Bronchial epithelial cell (primary cell): Measurements from ENCODE around the gene SDF4. TPM values are rescaled to one million over a fixed set of nuclear protein-coding genes. Genes with fewer than 3 reads are reported as not detected.

ENCODE experiments used
- DNase-seq: peaks from one replicate; pipeline ENCODE4 v3.0.0-alpha.2; 2010; ENCODE audit warnings: low read depth
- FAIRE-seq: peaks from 2 replicates; lab custom pipeline; 2011; peaks lifted over from hg19 to GRCh38; lab: Jason Lieb, UNC
- H3K27me3 ChIP-seq: 2 replicates; pipeline ENCODE4 v1.5.1; 2011; ENCODE audit warnings: low read length; ENCODE audit not compliant: control insufficient read depth, insufficient read depth
- H3K36me3 ChIP-seq: 2 replicates; pipeline ENCODE4 v1.5.1; 2011; ENCODE audit warnings: low read length; ENCODE audit not compliant: control insufficient read depth, insufficient read depth
- H3K4me3 ChIP-seq: 2 replicates; pipeline ENCODE4 v1.5.1; 2011; ENCODE audit warnings: mild to moderate bottlenecking, low read depth, low read length, control low read depth
- total RNA-seq: library from RNA; depleted of rRNA; stranded (reverse); fragments of >200 nt; gene quantifications from 2 replicates; pipeline ENCODE4 v1.2.1, GENCODE V29; 2014
- TF ChIP-seq, protein P1 (sequence below): IDR thresholded peaks from 2 replicates; pipeline ENCODE4 v1.5.1; 2011; ENCODE audit warnings: mild to moderate bottlenecking, moderate library complexity, low read length, control low read depth, inconsistent platforms; ENCODE audit not compliant: insufficient read depth, severe bottlenecking

Gene SDF4
- total RNA-seq, 1 donor from 2014 or later = 68.2 TPM

DNA sequence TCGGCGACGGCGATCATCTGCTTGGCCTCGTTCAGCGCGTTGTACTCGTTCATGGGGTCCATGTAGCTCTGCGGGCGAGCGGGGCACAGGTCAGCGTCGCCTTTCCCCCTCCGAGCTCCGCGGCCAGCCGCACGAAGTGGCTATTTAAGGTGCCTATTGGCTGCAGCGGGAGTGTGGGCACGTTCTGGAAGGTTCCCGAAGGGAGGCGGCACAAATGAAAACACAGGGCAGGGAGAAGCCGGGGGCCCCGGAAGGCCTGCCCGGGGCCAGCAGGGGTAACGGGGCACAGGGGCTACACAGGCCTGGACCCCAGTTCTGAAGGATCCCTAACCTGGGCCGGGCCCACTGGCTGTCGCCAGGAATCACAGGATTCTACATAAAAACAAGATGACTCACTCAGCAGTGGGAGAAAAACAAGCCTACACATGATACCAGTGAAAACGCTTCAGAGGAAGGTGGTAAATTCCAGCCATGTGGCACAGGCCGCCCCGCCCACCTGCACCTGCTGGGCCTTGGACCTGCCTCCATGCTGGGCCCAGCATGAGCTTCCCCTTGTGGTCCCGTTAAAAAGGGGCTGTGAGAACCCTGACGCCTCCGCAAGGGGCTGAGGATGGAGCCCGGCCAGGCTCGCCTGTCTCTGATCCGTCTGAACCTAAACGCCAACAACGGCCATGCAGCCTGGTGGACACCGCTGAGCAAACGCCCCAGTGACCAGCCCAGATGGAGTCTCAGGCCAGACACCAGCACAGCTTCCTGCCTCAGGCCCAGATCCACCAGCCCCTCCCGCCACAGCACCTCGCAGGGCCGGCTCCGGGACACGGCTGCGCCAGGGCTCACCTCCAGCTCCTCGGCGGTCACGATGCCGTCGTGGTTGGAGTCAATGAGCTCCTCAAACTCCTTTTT is 13.9 kb downstream of the SDF4 start:
- DNase-seq = peak; percentile 79
- Histone ChIP-seq H3K27me3 (no peaks in the 10 kb centered on the region), H3K36me3 (peaks cover 26% of the 10 kb centered on the region), H3K4me3 (no peak overlapping the region)
- TF ChIP-seq, protein P1, sequence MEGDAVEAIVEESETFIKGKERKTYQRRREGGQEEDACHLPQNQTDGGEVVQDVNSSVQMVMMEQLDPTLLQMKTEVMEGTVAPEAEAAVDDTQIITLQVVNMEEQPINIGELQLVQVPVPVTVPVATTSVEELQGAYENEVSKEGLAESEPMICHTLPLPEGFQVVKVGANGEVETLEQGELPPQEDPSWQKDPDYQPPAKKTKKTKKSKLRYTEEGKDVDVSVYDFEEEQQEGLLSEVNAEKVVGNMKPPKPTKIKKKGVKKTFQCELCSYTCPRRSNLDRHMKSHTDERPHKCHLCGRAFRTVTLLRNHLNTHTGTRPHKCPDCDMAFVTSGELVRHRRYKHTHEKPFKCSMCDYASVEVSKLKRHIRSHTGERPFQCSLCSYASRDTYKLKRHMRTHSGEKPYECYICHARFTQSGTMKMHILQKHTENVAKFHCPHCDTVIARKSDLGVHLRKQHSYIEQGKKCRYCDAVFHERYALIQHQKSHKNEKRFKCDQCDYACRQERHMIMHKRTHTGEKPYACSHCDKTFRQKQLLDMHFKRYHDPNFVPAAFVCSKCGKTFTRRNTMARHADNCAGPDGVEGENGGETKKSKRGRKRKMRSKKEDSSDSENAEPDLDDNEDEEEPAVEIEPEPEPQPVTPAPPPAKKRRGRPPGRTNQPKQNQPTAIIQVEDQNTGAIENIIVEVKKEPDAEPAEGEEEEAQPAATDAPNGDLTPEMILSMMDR = no peak
- no peak for FAIRE-seq

DNA sequence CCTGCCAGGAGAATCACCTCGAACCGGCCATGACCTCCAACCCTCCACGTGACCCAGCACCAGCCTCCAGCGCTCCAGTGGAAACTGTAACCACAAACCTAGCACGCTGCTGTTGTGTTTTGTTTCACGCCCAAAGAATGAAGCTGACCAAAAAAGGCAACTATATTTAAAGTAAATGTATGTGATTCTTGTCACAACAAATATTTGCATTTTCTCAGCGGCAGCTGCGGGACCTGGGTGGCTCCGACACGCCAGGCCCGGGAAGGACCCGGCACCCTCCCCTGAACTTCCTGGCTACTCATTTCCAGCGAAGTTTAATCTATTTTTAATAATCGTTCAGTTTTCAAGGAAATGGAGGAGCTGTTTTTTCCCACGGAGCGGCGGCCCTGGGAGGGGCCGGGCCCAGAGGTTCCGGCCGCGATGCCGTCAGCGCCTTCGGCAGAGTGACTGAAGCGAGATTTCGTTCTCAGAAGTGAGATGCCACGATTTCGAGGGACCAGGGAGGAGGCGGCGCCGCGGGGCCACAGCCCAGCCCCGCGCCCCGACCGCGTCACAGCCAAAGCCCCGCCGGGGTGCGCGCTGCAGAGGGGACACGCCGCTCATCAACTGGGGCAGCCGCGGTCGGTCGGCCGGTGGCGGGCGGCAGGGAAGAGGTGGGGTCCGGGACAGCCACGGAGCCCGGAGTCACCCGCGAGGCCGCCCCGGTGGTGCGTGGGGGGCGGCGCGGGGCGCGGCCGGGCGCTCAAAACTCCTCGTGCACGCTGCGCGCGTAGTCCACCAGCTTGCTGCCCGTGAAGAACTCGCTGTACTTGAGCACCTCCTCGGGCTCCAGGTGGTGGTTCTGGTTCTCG is 14.8 kb downstream of the SDF4 start:
- TF ChIP-seq, protein P1 = no peak
- DNase-seq (no peak), FAIRE-seq (no peak)
- no peaks in the 10 kb centered on the region for H3K27me3 ChIP-seq
- H3K4me3 ChIP-seq = no peak overlapping the region
- peaks cover 19% of the 10 kb centered on the region for H3K36me3 ChIP-seq

DNA sequence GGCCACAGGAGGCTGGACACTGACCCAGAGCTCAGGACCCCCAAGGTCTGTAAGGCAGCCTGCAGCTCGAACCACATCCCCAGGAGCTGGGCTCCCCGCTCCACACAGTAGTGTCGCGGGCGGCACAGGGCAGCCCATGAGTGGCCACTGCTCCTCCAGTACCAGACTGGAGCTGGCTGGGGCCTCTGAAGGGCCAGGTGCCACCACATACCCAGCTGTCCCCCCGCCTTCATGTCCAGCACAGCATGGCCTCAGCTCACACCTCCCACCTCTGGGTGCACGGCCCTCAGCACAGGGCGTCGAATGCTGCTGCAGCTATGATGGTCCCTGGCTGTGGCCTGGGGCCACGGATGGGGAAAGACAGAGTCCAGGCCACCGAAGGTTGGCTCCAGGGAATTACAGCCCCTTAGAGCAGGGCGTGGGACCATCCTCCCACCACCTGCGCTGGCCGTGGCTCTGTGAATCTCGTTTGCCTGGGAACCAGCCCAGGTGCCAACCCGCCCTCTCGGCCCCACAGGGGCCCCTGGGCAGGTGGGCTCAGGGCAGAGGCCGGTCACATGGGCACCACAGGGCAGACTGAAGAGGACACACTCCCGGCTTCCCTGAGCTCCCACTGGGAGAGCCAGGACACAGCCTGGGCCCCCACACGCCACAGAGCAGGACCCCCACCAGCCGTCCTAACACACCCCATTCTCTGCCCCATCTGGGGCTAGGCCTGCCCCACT is 15.8 kb downstream of the SDF4 start:
- FAIRE-seq (no peak), DNase-seq (no peak)
- Histone ChIP-seq H3K27me3 (no peaks in the 10 kb centered on the region), H3K36me3 (peaks cover 15% of the 10 kb centered on the region), H3K4me3 (no peak overlapping the region)
- TF ChIP-seq, protein P1 = no peak

DNA sequence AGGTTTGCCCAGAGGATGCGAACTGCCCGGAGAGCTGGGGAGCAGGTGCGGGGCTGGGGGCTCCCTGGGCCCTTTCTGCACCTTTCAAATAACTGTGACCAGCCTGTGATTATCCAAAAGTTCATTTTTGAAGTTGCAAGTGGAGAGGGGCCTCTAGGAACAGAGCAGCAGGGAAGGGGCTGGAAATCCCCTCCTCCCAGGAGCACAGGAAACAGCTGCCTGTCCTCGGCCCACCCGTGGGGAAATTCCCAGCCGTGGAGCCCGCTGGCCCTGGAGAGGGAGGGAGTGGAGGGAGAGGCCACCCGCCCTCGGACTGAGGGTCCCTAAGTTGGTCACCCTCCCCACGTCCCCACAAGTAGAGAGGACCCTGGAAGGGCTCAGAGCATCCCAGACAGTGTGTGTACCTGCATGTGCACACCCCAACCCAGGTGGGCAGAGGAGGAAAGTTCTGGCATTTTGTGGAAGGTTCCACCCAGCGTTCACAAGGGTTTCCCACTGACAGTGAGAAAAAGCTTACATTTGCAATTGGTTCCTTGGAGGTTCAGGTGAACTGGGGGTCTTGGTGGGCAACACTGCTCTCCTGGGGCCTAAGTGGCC is 16.6 kb downstream of the SDF4 start:
- H3K27me3 ChIP-seq = no peaks in the 10 kb centered on the region
- TF ChIP-seq, protein P1 = no peak
- FAIRE-seq (no peak), DNase-seq (no peak)
- H3K36me3 ChIP-seq = peaks cover 13% of the 10 kb centered on the region
- H3K4me3 ChIP-seq = no peak overlapping the region
